B cell (primary cell): ENCODE results near the gene ESYT1. TPM values are rescaled to one million over a fixed set of nuclear protein-coding genes. Genes with fewer than 3 reads are reported as not detected.
A peak's percentile ranks its signal among the peaks of the same experiment; 100 is the strongest.

Source experiments
- ATAC-seq: fragments of 200-7000 bp; cut with Tn5 transposase; one replicate; pipeline ENCODE4 v1.10.0; 2021; ENCODE audit warnings: low read depth, mild to moderate bottlenecking, moderate number of reproducible peaks, moderate library complexity
- CTCF ChIA-PET: fragments of 350-600 bp; sonication (Branson Sonifier 250); formaldehyde crosslinking; loops from one replicate; lab custom pipeline; 2021; ENCODE audit warnings: antibody characterized with exemption, inconsistent platforms; lab: Charles Lee
- POLR2A ChIA-PET: fragments of 350-600 bp; sonication (Branson Sonifier 250); formaldehyde crosslinking; loops from one replicate; lab custom pipeline; 2021; ENCODE audit warnings: antibody characterized with exemption; lab: Charles Lee
- DNase-seq: peaks from one replicate; pipeline ENCODE4 v3.0.0; 2013
- H2AFZ ChIP-seq: 2 replicates; pipeline ENCODE4 v1.6.1; 2012; ENCODE audit warnings: mild to moderate bottlenecking, low read depth, low read length; ENCODE audit not compliant: insufficient read depth, poor library complexity, severe bottlenecking
- H3K27ac ChIP-seq, 2 donors: 1 replicate in 1 of 2; 2 replicates in 1 of 2; pipeline ENCODE4 v1.5.1; 2012 to 2013; ENCODE audit warnings: low read length in 2 of 2, mild to moderate bottlenecking in 2 of 2, moderate library complexity in 1 of 2
- H3K27me3 ChIP-seq, 4 experiments: fragments of 200-600 bp in 1 of 4; sonication (generic) in 1 of 4; replicated peaks in 1 of 4; 1 replicate in 2 of 4; 2 replicates in 2 of 4; pipeline versions ENCODE4 v1.6.1 to v1.7.0; 2013 to 2016; ENCODE audit warnings: low read length in 3 of 4, mild to moderate bottlenecking in 2 of 4, mixed read lengths in 1 of 4, moderate library complexity in 1 of 4; ENCODE audit not compliant: insufficient read depth in 4 of 4, control insufficient read depth in 3 of 4; ENCODE audit errors: control extremely low read depth in 1 of 4
- H3K36me3 ChIP-seq, 2 experiments: replicated peaks in 1 of 2; 1 replicate in 1 of 2; 2 replicates in 1 of 2; pipeline versions ENCODE4 v1.6.1 to v1.7.1; 2013; ENCODE audit warnings: low read length in 1 of 2; ENCODE audit not compliant: insufficient read depth in 2 of 2, control insufficient read depth in 1 of 2; ENCODE audit errors: control extremely low read depth in 1 of 2, extremely low read depth in 1 of 2
- H3K4me1 ChIP-seq, 2 donors: fragments of 200-600 bp in 1 of 2; sonication (generic) in 1 of 2; 1 replicate in 1 of 2; 2 replicates in 1 of 2; pipeline versions ENCODE4 v1.5.1 to v1.6.1; 2013 to 2017; ENCODE audit warnings: low read length in 2 of 2; ENCODE audit not compliant: control insufficient read depth in 2 of 2, insufficient read depth in 2 of 2
- H3K4me2 ChIP-seq: replicated peaks from 2 replicates; pipeline ENCODE3; 2012; ENCODE audit warnings: mild to moderate bottlenecking, low read depth, low read length; ENCODE audit not compliant: poor library complexity, severe bottlenecking
- H3K4me3 ChIP-seq, 5 experiments: fragments of 200-600 bp in 1 of 5; sonication (generic) in 1 of 5; 1 replicate in 3 of 5; 2 replicates in 2 of 5; pipeline versions ENCODE4 v1.5.1 to v1.7.0; 2011 to 2016; ENCODE audit warnings: low read length in 4 of 5, mild to moderate bottlenecking in 4 of 5, low read depth in 2 of 5, control low read depth in 1 of 5, moderate library complexity in 1 of 5; ENCODE audit not compliant: insufficient read depth in 1 of 5; ENCODE audit errors: control extremely low read depth in 1 of 5, extremely low read depth in 1 of 5
- H3K79me2 ChIP-seq: fragments of 200-600 bp; sonication (generic); one replicate; pipeline ENCODE4 v1.6.0; 2016; ENCODE audit warnings: low read length; ENCODE audit not compliant: control insufficient read depth, insufficient read depth
- H3K9ac ChIP-seq: fragments of 200-600 bp; sonication (generic); 2 replicates; pipeline ENCODE4 v1.6.1; 2017; ENCODE audit warnings: mild to moderate bottlenecking, low read length, moderate library complexity
- H3K9me3 ChIP-seq, 3 donors: one replicate each; pipeline versions ENCODE4 v1.6.1 to v1.7.1; 2013; ENCODE audit warnings: low read length in 2 of 3; ENCODE audit not compliant: control insufficient read depth in 2 of 3, insufficient read depth in 1 of 3; ENCODE audit errors: control extremely low read depth in 1 of 3
- H4K20me1 ChIP-seq: 2 replicates; pipeline ENCODE4 v1.6.0; 2012; ENCODE audit warnings: mild to moderate bottlenecking, low read length; ENCODE audit not compliant: insufficient read depth, control insufficient read depth, poor library complexity, severe bottlenecking
- H3K27ac Mint-ChIP-seq: one replicate; pipeline ENCODE4 v1.8.0; 2021; ENCODE audit warnings: mixed read lengths
- H3K27me3 Mint-ChIP-seq: one replicate; pipeline ENCODE4 v1.8.0; 2021; ENCODE audit warnings: mixed read lengths
- H3K4me1 Mint-ChIP-seq: one replicate; pipeline ENCODE4 v1.8.0; 2021; ENCODE audit warnings: mixed read lengths
- H3K4me3 Mint-ChIP-seq: one replicate; pipeline ENCODE4 v1.8.0; 2021; ENCODE audit warnings: mixed read lengths
- H3K9me3 Mint-ChIP-seq: one replicate; pipeline ENCODE4 v1.8.0; 2022; ENCODE audit warnings: mixed read lengths; ENCODE audit not compliant: insufficient read depth
- CTCF ChIP-seq: fragments of 200-600 bp; IDR thresholded peaks from one replicate; pipeline ENCODE4 v1.8.0; 2022; ENCODE audit warnings: antibody characterized with exemption, mild to moderate bottlenecking
- EZH2 ChIP-seq: IDR thresholded peaks from 2 replicates; pipeline ENCODE4 v1.6.1; 2012; ENCODE audit warnings: borderline replicate concordance, low read depth, mild to moderate bottlenecking, moderate library complexity, low read length; ENCODE audit not compliant: insufficient read depth, poor library complexity, severe bottlenecking
- whole genome bisulfite sequencing: methylation state at CpG from one replicate; pipeline ENCODE4 v1.1.5; 2013; ENCODE audit warnings: missing lambda C conversion rate; ENCODE audit not compliant: insufficient coverage; 5-methylcytosine and 5-hydroxymethylcytosine counted together
- intact Hi-C: fragments of 100-400 bp; cut with micrococcal nuclease; formaldehyde crosslinking; loops from one replicate; pipeline ENCODE4 v1.10.0; 2022
- polyA plus RNA-seq: library from polyadenylated mRNA; depleted of rRNA; stranded (reverse); fragments of >200 nt; gene quantifications from 2 replicates; pipeline ENCODE4 v1.2.3, GENCODE V29; 2012
- total RNA-seq, 2 donors: library from RNA; stranded (reverse); fragments of 120-200 nt in 1 of 2; gene quantifications; 1 replicate in 1 of 2; 2 replicates in 1 of 2; pipeline versions ENCODE4 v1.2.3 to v1.2.4, GENCODE V29; 2013 to 2022

The ESYT1 gene
- total and polyA plus RNA-seq, 2 donors (not counting 1 experiment from before 2014, with no cell fraction given), result 154 to 162 TPM

- 1% methylated on average over 18 of the region's 20 CpGs for WGBS
- Histone ChIP-seq H3K27me3 (no peaks in the 10 kb centered on the region), H3K36me3 (peaks cover 3 to 35% of the 10 kb centered on the region in 2 experiments), H3K27ac (peak overlapping the region; percentile 60 to 64), H2AFZ (peak overlapping the region; percentile 78), H3K4me2 (peak overlapping the region; percentile 96), H3K4me3 (peak overlapping the region; percentile 88 to 95 (median 92)), H3K9me3 (no peaks in the 10 kb centered on the region), H4K20me1 (peaks cover 30% of the 10 kb centered on the region), H3K9ac (peak overlapping the region; percentile 92), H3K79me2 (peaks cover 54% of the 10 kb centered on the region), H3K4me1 (peaks cover 46 to 54% of the 10 kb centered on the region in 2 donors)
- TF ChIP-seq EZH2 (no peak), CTCF (no peak)
- DNase-seq, result no peak
- POLR2A ChIA-PET, result interaction anchor here (0.6 to 5.7 kb wide), 10 partner anchors 11 to 384 kb away, joined by 3 to 49 read pairs (median 8); partner anchors contain the start of genes MYL6, MYL6B, PA2G4 and RNF41
- intact Hi-C loops, result loop anchor here (1.0 to 5.0 kb wide), 2 partner anchors 131 to 232 kb away; partner anchors contain the start of genes STAT2 and SUOX
- Mint-ChIP-seq H3K9me3 (no peaks in the 10 kb centered on the region), H3K4me1 (peaks cover 67% of the 10 kb centered on the region), H3K27me3 (no peaks in the 10 kb centered on the region), H3K4me3 (peak overlapping the region; percentile 100), H3K27ac (peak overlapping the region; percentile 98)
- CTCF ChIA-PET, result interaction anchor here (0.5 to 13.8 kb wide), 13 partner anchors 9 to 166 kb away, joined by 3 to 247 read pairs (median 9); partner anchors contain the start of genes MYL6, MYL6B, RNF41 and RPL41
- ATAC-seq, result no peak
These were observed 671 bp downstream of the ESYT1 start for GRCh38 chr12:56128670-56129205.
